NB4 (cell line): ENCODE data around the gene LARP4B.

Experiments used
- CTCF ChIP-seq: IDR thresholded peaks from one replicate; pipeline ENCODE4 v1.5.1; 2012; ENCODE audit warnings: low read depth, low read length
- MAX ChIP-seq: IDR thresholded peaks from 2 replicates; pipeline ENCODE4 v1.6.1; 2011; ENCODE audit warnings: low read depth, low read length
- POLR2A ChIP-seq: IDR thresholded peaks from 2 replicates; pipeline ENCODE4 v1.6.1; 2011; ENCODE audit warnings: mild to moderate bottlenecking; ENCODE audit not compliant: insufficient read length; ENCODE audit errors: extremely low read depth

DNA sequence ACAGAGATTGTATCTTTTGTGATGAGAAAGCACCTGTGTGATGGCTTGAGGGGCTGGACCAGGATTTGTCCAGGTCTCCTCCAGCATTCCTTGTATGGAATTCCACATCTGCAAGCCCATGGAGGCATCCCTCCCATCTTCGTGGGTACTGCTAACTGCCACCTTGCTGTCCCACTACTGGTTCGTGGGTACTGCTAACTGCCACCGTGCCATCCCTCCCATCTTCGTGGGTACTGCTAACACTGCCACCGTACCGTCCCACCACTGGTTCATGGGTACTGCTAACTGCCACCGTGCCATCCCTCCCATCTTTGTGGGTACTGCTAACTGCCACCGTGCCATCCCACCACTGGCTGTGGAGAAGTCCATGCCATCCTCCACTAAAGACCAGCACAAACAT is 111.7 kb downstream of the LARP4B start:
- TF ChIP-seq CTCF = no peak
- no peak for TF ChIP-seq POLR2A
- TF ChIP-seq MAX = no peak
